C4-2B (cell line): ENCODE data around the gene UBFD1.
"Not testable (repeated sequence)": the region's sequence is repeated elsewhere in the genome, so short reads cannot be mapped to it uniquely, and the experiment has no call there.

ENCODE experiments used
- H3K27ac ChIP-seq: fragments of 450-650 bp; 2 replicates; pipeline ENCODE4 v1.5.1; 2017
- CTCF ChIP-seq: fragments of 450-650 bp; conservative IDR thresholded peaks from 2 replicates; pipeline ENCODE4 v1.5.1; 2017; ENCODE audit warnings: mild to moderate bottlenecking
- ZFX ChIP-seq: fragments of 450-650 bp; IDR thresholded peaks from 2 replicates; pipeline ENCODE4 v1.6.1; 2017

UBFD1 gene

GRCh38 chr16:23530062-23530461, 27.5 kb upstream of the UBFD1 start:
- no peak overlapping the region for H3K27ac ChIP-seq
- no peak for TF ChIP-seq ZFX
- TF ChIP-seq CTCF, result no peak

DNA sequence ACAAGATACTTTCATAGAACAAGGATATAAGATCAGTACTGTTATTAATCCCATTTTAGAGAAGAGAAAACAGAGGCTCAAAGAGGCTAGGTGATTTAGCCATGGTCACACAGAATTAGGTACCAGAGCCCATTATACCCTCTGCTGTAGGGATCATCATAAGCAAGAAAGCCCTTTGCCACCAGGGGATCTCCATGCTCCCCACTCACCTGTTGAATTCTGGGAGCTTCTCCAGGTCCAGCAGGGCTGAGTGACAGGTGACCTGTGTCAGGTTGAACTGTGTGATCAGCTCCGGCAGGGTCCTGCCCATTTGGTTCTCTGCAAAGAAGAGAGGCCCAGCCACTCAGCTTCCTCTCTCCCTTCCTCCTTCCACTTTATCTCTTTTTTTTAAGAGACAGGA, 25.1 kb upstream of the UBFD1 start:
- H3K27ac ChIP-seq, result no peak overlapping the region
- no peak for TF ChIP-seq CTCF
- no peak for TF ChIP-seq ZFX

DNA sequence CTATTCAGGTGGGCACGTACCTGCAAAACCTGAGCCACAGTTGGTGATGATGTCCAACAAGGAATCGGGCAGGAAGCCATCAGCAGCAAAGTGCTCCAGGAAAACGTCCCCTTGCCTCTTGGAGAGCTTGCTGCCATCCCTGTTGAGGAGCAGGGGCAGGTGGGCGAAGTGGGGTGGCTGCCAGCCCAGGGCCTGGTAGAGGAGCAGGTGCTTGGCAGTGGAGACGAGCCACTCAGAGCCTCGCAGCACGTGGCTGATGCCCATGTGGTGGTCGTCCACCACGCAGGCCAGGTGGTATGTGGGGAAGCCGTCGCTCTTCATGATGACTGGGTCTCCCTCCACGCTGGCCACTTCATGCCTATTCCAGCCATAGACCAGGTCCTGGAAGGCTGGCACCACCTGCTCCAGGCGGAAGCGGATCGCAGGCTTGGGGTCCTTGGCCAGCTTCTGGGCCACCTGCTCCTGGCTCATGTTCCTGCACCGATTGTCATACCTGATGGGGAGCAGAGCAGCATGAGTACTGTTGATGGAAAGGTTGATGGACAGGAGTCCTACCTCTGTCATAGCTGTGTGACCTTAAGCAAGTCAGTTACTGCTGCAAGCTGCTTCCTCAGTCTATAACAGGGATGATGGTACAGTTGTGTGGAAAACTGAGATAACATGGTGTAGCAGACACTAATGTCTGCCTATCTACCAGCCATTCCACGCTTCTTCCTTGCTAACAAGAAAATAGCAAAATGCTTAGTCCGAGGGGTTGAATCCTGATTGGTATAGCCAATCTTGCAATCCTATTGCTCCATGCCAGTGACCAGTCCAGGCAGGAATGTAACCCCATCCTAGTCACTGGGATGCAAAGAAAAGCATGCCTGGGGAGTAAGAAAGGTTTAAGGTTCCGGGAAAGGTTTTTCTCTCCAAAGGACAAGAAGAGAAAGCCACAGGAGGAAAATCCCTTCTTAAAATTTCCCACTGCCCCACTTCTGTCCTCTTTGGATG, 22.4 kb upstream of the UBFD1 start:
- TF ChIP-seq CTCF, result no peak
- H3K27ac ChIP-seq, result no peak overlapping the region

DNA sequence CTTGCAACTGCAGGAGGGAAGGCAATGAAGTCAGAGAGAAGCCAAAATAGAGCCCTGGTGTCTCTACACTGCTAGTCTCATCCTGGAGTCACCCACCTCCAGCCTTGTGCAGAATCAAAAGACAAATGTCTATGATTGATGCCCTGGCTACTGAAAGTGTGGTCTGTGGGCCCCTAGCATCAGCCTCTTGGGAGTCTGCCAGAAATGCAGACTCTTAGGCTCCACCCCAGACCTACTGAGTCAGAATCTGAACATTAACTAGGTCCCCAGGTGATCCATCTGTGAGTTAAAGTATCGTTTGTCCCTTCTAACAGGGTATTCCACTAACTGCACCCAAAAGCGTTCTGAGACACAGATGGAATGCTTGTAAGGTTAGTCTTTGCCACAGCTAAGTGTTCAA, 21.6 kb upstream of the UBFD1 start:
- H3K27ac ChIP-seq, result no peak overlapping the region
- TF ChIP-seq ZFX, result no peak
- TF ChIP-seq CTCF, result no peak

DNA sequence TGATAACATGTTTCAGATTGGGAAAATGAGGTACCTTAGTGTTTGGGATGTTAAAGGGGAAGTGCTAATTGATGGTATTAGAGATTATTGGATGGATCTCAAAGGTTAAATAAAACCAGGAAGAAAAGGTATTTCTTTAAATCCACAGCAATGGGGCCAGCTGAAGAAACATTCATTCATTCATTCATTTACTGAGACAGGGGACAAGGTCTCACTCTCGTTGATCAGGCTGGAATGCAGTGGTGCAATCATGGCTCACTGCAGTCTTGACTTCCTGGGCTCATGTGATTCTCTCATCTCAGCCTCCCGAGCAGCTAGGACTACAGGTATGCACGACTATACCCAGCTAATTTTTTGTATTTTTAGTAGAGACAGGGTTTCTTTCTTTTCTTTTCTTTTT, 20.1 kb upstream of the UBFD1 start:
- no peak overlapping the region for H3K27ac ChIP-seq
- TF ChIP-seq CTCF (no peak), ZFX (no peak)

DNA sequence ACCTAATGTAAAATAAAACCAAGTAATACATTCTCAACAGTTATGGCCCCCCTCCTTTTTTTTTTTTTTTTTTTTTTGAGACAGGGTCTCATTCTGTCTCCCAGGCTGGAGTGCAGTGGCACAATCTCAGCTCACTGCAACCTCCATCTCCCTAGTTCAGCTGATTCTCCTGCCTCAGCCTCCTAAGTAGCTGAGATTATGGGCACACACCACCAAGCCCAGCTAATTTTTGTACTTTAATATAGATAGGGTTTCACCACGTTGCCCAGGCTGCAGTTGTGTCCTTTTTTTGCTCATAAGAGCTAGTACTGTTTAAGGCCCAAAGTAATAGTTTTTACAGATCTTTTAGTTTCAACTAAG, 18.6 kb upstream of the UBFD1 start:
- H3K27ac ChIP-seq, result no peak overlapping the region
- no peak for TF ChIP-seq CTCF
- no peak for TF ChIP-seq ZFX

GRCh38 chr16:23539984-23540816, 17.3 kb upstream of the UBFD1 start:
- TF ChIP-seq CTCF, result no peak
- TF ChIP-seq ZFX, result no peak
- no peak overlapping the region for H3K27ac ChIP-seq

GRCh38 chr16:23540817-23541178, 16.7 kb upstream of the UBFD1 start:
- H3K27ac ChIP-seq, result not testable (repeated sequence)
